NB4 (cell line): ENCODE measurements around the gene TTC32.

Experiments used
- DNase-seq: peaks from one replicate; pipeline ENCODE4 v3.0.0; 2010; ENCODE audit warnings: low read depth
- H3K4me3 ChIP-seq: one replicate; pipeline ENCODE4 v1.5.1; 2011; ENCODE audit warnings: mild to moderate bottlenecking, low read depth, low read length, moderate library complexity
- MAX ChIP-seq: IDR thresholded peaks from 2 replicates; pipeline ENCODE4 v1.6.1; 2011; ENCODE audit warnings: low read depth, low read length
- MYC ChIP-seq: IDR thresholded peaks from 2 replicates; pipeline ENCODE4 v1.6.1; 2011; ENCODE audit warnings: low read depth, low read length
- POLR2A ChIP-seq: IDR thresholded peaks from 2 replicates; pipeline ENCODE4 v1.6.1; 2011; ENCODE audit warnings: mild to moderate bottlenecking; ENCODE audit not compliant: insufficient read length; ENCODE audit errors: extremely low read depth
- TF ChIP-seq, protein P1 (sequence below): IDR thresholded peaks from one replicate; pipeline ENCODE4 v1.5.1; 2012; ENCODE audit warnings: low read depth, low read length

The TTC32 gene

GRCh38 chr2:19879120-19879519 lies 22.7 kb downstream of the TTC32 start:
- no peak for DNase-seq
- no peak for TF ChIP-seq MYC
- TF ChIP-seq, protein P1, sequence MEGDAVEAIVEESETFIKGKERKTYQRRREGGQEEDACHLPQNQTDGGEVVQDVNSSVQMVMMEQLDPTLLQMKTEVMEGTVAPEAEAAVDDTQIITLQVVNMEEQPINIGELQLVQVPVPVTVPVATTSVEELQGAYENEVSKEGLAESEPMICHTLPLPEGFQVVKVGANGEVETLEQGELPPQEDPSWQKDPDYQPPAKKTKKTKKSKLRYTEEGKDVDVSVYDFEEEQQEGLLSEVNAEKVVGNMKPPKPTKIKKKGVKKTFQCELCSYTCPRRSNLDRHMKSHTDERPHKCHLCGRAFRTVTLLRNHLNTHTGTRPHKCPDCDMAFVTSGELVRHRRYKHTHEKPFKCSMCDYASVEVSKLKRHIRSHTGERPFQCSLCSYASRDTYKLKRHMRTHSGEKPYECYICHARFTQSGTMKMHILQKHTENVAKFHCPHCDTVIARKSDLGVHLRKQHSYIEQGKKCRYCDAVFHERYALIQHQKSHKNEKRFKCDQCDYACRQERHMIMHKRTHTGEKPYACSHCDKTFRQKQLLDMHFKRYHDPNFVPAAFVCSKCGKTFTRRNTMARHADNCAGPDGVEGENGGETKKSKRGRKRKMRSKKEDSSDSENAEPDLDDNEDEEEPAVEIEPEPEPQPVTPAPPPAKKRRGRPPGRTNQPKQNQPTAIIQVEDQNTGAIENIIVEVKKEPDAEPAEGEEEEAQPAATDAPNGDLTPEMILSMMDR = no peak
- H3K4me3 ChIP-seq = no peak overlapping the region

- TF ChIP-seq MAX (no peak), MYC (no peak), POLR2A (no peak)
- TF ChIP-seq, protein P1 = no peak
- DNase-seq = no peak
- no peak overlapping the region for H3K4me3 ChIP-seq
Observed at GRCh38 chr2:19878268-19879046, 23.3 kb downstream of the TTC32 start.

GRCh38 chr2:19876751-19877150 lies 25.0 kb downstream of the TTC32 start:
- DNase-seq = no peak
- TF ChIP-seq, protein P1 = no peak
- no peak for TF ChIP-seq MAX
- no peak for TF ChIP-seq POLR2A
- no peak for TF ChIP-seq MYC
- no peak overlapping the region for H3K4me3 ChIP-seq

- no peak for DNase-seq
- no peak overlapping the region for H3K4me3 ChIP-seq
- TF ChIP-seq, protein P1 = no peak
- TF ChIP-seq MAX (no peak), POLR2A (no peak), MYC (no peak)
Observed at GRCh38 chr2:19875280-19875679, 26.5 kb downstream of the TTC32 start.

DNA sequence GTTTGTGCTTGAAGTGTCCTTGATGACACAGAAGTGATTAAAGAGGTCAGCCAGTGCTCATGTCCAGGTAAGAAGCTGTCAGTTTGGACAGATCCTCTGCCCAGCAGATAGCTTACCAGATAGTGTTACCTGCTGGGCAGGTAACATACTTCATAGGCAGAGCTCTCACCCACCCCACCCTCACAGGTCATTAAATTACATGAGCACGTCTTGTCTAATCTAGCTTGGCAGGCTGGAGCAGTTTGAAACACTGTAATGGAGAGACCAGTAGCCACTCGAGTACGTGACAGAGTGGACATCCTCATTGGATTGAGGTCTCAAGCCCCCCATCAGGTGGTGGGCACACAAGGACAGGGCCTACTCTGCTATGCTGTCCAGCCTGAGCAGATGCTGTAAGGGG lies 27.1 kb downstream of the TTC32 start:
- no peak overlapping the region for H3K4me3 ChIP-seq
- DNase-seq = no peak
- TF ChIP-seq MAX (no peak), POLR2A (no peak), MYC (no peak)
- TF ChIP-seq, protein P1 = no peak
